BJ (cell line): ENCODE data around the gene FBXW9. TPM values are rescaled to one million over a fixed set of nuclear protein-coding genes. Genes with fewer than 3 reads are reported as not detected.

Source experiments
- CTCF ChIA-PET: fragments of 350-600 bp; formaldehyde crosslinking; extraction: SDS; loops from one replicate; lab custom pipeline; 2021; ENCODE audit warnings: antibody characterized with exemption, inconsistent platforms; lab: Yijun Ruan, JAX
- POLR2A ChIA-PET: fragments of 300-600 bp; sonication (Branson Sonifier 250); formaldehyde crosslinking; extraction: SDS; loops from one replicate; lab custom pipeline; 2021; ENCODE audit warnings: antibody characterized with exemption; lab: Charles Lee
- DNase-seq: peaks from one replicate; pipeline ENCODE4 v3.0.0-alpha.2; 2011; ENCODE audit warnings: low read depth
- H3K27me3 ChIP-seq: 2 replicates; pipeline ENCODE4 v1.6.0; 2011; ENCODE audit warnings: low read length; ENCODE audit not compliant: control insufficient read depth, insufficient read depth
- H3K36me3 ChIP-seq: 2 replicates; pipeline ENCODE4 v1.5.1; 2011; ENCODE audit warnings: low read length; ENCODE audit not compliant: control insufficient read depth, insufficient read depth
- H3K4me3 ChIP-seq: 2 replicates; pipeline ENCODE4 v1.5.1; 2011; ENCODE audit warnings: low read depth, mild to moderate bottlenecking, control low read depth, low read length
- polyA plus RNA-seq: library from polyadenylated mRNA; depleted of rRNA; stranded (reverse); fragments of >200 nt; gene quantifications from 2 replicates; pipeline ENCODE4 v1.2.3, GENCODE V29; 2011
- TF ChIP-seq, protein P1 (sequence below): IDR thresholded peaks from 2 replicates; pipeline ENCODE4 v1.5.1; 2011; ENCODE audit warnings: low read depth, mild to moderate bottlenecking, control low read depth, inconsistent platforms, low read length, moderate library complexity; ENCODE audit not compliant: insufficient read depth

Gene FBXW9
- polyA plus RNA-seq, 1 experiment: 13.6 TPM

GRCh38 chr19:12664406-12665280, 31.8 kb downstream of the FBXW9 start:
- no peak overlapping the region for H3K4me3 ChIP-seq
- ChIA-PET POLR2A (no interaction called here), CTCF (interaction anchor here (0.7 to 0.9 kb wide), 2 partner anchors 12 to 183 kb away, joined by 3 read pairs; no protein-coding TSS in a partner anchor)

DNA sequence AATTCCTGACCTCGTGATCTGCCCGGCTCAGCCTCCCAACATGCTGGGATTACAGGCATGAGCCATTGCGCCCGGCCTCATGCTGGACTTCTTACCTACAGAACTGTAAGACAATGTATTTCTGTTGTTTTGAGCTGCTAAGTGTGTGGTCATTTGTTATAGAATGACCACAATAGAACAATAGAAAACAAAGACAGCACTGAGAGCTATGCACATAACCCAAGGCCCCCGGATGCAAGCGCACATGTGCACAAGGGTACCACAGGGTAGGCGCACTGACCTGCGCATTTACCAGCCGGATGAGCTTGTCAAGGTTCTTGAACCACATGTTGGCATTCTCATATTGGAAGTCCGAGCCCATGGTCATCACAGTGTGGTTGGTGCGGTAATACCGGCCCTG, 35.5 kb downstream of the FBXW9 start:
- Histone ChIP-seq H3K4me3 (no peak overlapping the region), H3K27me3 (no peaks in the 10 kb centered on the region), H3K36me3 (peaks cover 20% of the 10 kb centered on the region)
- TF ChIP-seq, protein P1, sequence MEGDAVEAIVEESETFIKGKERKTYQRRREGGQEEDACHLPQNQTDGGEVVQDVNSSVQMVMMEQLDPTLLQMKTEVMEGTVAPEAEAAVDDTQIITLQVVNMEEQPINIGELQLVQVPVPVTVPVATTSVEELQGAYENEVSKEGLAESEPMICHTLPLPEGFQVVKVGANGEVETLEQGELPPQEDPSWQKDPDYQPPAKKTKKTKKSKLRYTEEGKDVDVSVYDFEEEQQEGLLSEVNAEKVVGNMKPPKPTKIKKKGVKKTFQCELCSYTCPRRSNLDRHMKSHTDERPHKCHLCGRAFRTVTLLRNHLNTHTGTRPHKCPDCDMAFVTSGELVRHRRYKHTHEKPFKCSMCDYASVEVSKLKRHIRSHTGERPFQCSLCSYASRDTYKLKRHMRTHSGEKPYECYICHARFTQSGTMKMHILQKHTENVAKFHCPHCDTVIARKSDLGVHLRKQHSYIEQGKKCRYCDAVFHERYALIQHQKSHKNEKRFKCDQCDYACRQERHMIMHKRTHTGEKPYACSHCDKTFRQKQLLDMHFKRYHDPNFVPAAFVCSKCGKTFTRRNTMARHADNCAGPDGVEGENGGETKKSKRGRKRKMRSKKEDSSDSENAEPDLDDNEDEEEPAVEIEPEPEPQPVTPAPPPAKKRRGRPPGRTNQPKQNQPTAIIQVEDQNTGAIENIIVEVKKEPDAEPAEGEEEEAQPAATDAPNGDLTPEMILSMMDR: no peak
- ChIA-PET CTCF (interaction anchor here (0.6 to 1.1 kb wide), 2 partner anchors 12 to 296 kb away, joined by 3 to 5 read pairs; partner anchors contain the start of gene ZNF442), POLR2A (no interaction called here)
- DNase-seq: no peak

More at GRCh38 chr19:12664406-12665280, 31.8 kb downstream of the FBXW9 start:
- H3K36me3 ChIP-seq: peaks cover 14% of the 10 kb centered on the region
- TF ChIP-seq, protein P1: no peak
- no peaks in the 10 kb centered on the region for H3K27me3 ChIP-seq
- DNase-seq: no peak

DNA sequence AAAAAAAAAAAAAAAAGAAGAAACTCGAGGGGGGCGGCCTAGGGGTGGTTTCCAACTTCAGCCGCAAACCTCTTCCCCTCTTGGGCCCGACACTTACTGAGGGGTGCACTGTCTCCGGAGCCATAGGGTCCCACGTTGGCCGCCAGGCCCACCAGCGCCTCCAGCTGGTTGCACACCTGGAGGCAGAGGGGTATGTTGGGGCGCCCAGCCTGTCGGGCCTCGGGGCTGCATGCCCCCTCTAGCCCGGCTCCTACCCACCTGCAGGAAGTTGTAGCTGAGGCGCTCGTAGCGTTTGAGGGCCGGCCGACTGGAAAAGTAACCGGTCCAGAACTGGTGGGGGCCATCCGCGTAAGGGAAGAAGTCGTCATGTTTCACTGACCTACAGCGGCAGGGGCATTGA, 38.5 kb downstream of the FBXW9 start:
- DNase-seq: no peak

DNA sequence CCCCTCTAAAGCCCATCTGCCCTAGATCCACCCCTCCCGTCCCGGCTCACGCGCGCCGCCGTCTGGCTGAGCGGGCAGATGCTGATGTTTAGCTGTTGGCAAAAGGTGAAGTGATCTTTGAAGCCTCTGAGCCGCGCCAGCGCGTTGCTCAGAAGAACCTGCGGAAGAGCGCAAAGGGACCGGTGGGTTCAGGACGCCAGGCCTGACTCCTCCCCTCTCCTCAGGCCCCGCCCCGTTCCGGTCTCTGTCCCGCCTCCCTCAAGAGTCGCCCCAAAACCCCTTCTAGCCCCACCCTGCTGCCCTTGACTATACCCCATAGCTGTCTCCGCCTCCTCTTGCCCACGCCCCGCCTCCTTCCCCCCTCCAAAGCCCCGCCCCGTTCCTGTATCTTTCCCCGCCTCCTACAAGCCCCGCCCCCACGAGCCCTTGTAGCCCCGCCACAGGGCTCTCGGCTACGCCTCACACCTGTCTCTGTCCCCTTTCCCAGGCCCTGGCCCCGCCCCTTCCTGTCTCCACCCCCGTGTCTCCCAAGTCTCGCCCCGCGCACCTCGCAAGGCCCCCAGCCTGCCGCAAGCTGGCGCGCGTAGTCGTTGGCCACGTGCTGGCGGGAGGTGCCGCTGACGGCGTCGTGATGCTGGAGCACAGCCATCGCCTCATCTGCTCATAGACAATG, 39.4 kb downstream of the FBXW9 start:
- Histone ChIP-seq H3K27me3 (no peaks in the 10 kb centered on the region), H3K4me3 (no peak overlapping the region), H3K36me3 (peaks cover 14% of the 10 kb centered on the region)
- POLR2A ChIA-PET: no interaction called here
- DNase-seq: no peak
- TF ChIP-seq, protein P1: no peak
- CTCF ChIA-PET: interaction anchor here (1.7 kb wide), 1 partner anchor 11 kb away, joined by 3 read pairs; no protein-coding TSS in a partner anchor

More for the DNA sequence above, 38.5 kb downstream of the FBXW9 start:
- Histone ChIP-seq H3K27me3 (no peaks in the 10 kb centered on the region), H3K4me3 (no peak overlapping the region), H3K36me3 (peaks cover 14% of the 10 kb centered on the region)
- CTCF ChIA-PET: interaction anchor here (0.6 to 1.7 kb wide), 3 partner anchors 9 to 92 kb away, joined by 3 read pairs; no protein-coding TSS in a partner anchor
- TF ChIP-seq, protein P1: no peak
- POLR2A ChIA-PET: no interaction called here

GRCh38 chr19:12655546-12655945, 40.9 kb downstream of the FBXW9 start:
- no peak overlapping the region for H3K4me3 ChIP-seq
- DNase-seq: no peak
- TF ChIP-seq, protein P1: no peak
- peaks cover 9% of the 10 kb centered on the region for H3K36me3 ChIP-seq
- POLR2A ChIA-PET: no interaction called here
- CTCF ChIA-PET: interaction anchor here (1.3 to 1.4 kb wide), 2 partner anchors 15 to 21 kb away, joined by 3 to 6 read pairs; no protein-coding TSS in a partner anchor
- no peaks in the 10 kb centered on the region for H3K27me3 ChIP-seq
